ENCODE measurements around the gene PROSER3.

GRCh38 chr19:35767288-35768081 lies 9.5 kb downstream of the PROSER3 start:
- TF ChIP-seq CTCF (IDR thresholded peaks at IDR 0.05 in 2 of 3, conservative IDR thresholded peaks at IDR 0.05 in 1 of 3; ENCODE audit: insufficient read depth in 2 of 3, low read depth in 1 of 3, low read length in 3 of 3) (no peak), POLR2A (conservative IDR thresholded peaks at IDR 0.05) (no peak), KHSRP (IDR thresholded peaks at IDR 0.05) (no peak), SREBF1 (IDR thresholded peaks at IDR 0.05; ENCODE audit: borderline replicate concordance, low read depth, low read length) (no peak), RFX5 (IDR thresholded peaks at IDR 0.05; ENCODE audit: low read depth, low read length) (no peak), NFYB (IDR thresholded peaks at IDR 0.05; ENCODE audit: extremely low read depth, insufficient read length) (no peak), MAFK (IDR thresholded peaks at IDR 0.05; ENCODE audit: low read length) (no peak), KDM1A (IDR thresholded peaks at IDR 0.05) (no peak), USF2 (CRISPR knock-in tag; IDR thresholded peaks at IDR 0.05) (no peak), CBX8 (IDR thresholded peaks at IDR 0.05; ENCODE audit: borderline replicate concordance, extremely low read depth, low read depth, low read length, poor library complexity, severe bottlenecking) (no peak)
- TF ChIP-seq, protein P1, sequence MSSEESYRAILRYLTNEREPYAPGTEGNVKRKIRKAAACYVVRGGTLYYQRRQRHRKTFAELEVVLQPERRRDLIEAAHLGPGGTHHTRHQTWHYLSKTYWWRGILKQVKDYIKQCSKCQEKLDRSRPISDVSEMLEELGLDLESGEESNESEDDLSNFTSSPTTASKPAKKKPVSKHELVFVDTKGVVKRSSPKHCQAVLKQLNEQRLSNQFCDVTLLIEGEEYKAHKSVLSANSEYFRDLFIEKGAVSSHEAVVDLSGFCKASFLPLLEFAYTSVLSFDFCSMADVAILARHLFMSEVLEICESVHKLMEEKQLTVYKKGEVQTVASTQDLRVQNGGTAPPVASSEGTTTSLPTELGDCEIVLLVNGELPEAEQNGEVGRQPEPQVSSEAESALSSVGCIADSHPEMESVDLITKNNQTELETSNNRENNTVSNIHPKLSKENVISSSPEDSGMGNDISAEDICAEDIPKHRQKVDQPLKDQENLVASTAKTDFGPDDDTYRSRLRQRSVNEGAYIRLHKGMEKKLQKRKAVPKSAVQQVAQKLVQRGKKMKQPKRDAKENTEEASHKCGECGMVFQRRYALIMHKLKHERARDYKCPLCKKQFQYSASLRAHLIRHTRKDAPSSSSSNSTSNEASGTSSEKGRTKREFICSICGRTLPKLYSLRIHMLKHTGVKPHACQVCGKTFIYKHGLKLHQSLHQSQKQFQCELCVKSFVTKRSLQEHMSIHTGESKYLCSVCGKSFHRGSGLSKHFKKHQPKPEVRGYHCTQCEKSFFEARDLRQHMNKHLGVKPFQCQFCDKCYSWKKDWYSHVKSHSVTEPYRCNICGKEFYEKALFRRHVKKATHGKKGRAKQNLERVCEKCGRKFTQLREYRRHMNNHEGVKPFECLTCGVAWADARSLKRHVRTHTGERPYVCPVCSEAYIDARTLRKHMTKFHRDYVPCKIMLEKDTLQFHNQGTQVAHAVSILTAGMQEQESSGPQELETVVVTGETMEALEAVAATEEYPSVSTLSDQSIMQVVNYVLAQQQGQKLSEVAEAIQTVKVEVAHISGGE (CRISPR knock-in tag; IDR thresholded peaks at IDR 0.05) = no peak

All from K562 (cell line).